ENCODE data around the gene NACC2.

- no peak for TF ChIP-seq CTCF (IDR thresholded peaks at IDR 0.05)
- TF ChIP-seq POLR2A (IDR thresholded peaks at IDR 0.05), result no peak
- no peak for TF ChIP-seq EP300 (IDR thresholded peaks at IDR 0.05)
These were observed 68.7 kb downstream of the NACC2 start for GRCh38 chr9:136026266-136026942.

Data from ovary (tissue), 3 donors.